Testis (tissue), 2 donors: ENCODE data around the gene GUCA2A.

Source experiments
- CTCF ChIP-seq, 3 experiments: fragments of 450-650 bp in 2 of 3; fragments of 200-600 bp in 1 of 3; sonication (generic) in 1 of 3; IDR thresholded peaks; one replicate each; pipeline ENCODE4 v1.5.1; 2016 to 2019; ENCODE audit warnings: antibody characterized with exemption in 3 of 3, mild to moderate bottlenecking in 2 of 3, moderate library complexity in 1 of 3
- POLR2A ChIP-seq: fragments of 450-650 bp; IDR thresholded peaks from one replicate; pipeline ENCODE4 v1.6.1; 2017; ENCODE audit warnings: antibody characterized with exemption, mild to moderate bottlenecking, moderate library complexity

- TF ChIP-seq CTCF (IDR thresholded peaks at IDR 0.05) (no peak), POLR2A (no peak)
Measured at GRCh38 chr1:42135426-42135825, 29.1 kb downstream of the GUCA2A start.
